Measurements from ENCODE around the gene HBA2.

- TF ChIP-seq CTCF (IDR thresholded peaks at IDR 0.05; ENCODE audit: low read depth, low read length) (no peak), POLR2A (IDR thresholded peaks at IDR 0.05; ENCODE audit: extremely low read depth, insufficient read length) (no peak), MAX (IDR thresholded peaks at IDR 0.05; ENCODE audit: low read depth, low read length) (no peak)
Measured at GRCh38 chr16:166375-167121, 6.1 kb upstream of the HBA2 start.

All from NB4 (cell line).